IPS-18a (cell line): ENCODE measurements around the gene RASL11A.

ENCODE experiments used
- H3K27ac ChIP-seq: one replicate; pipeline ENCODE4 v1.5.1; 2013; ENCODE audit warnings: low read length
- H3K27me3 ChIP-seq: one replicate; pipeline ENCODE4 v1.6.1; 2013; ENCODE audit warnings: mild to moderate bottlenecking, low read length; ENCODE audit not compliant: control insufficient read depth, insufficient read depth
- H3K36me3 ChIP-seq: one replicate; pipeline ENCODE4 v1.6.1; 2013; ENCODE audit warnings: low read depth, low read length; ENCODE audit not compliant: control insufficient read depth
- H3K4me1 ChIP-seq: one replicate; pipeline ENCODE4 v1.6.1; 2013; ENCODE audit warnings: low read depth, low read length; ENCODE audit not compliant: control insufficient read depth
- H3K4me3 ChIP-seq: one replicate; pipeline ENCODE4 v1.5.1; 2013; ENCODE audit warnings: low read length
- H3K9ac ChIP-seq: one replicate; pipeline ENCODE4 v1.6.1; 2013; ENCODE audit warnings: mild to moderate bottlenecking, low read length, moderate library complexity
- H3K9me3 ChIP-seq: one replicate; pipeline ENCODE4 v1.6.1; 2013; ENCODE audit warnings: low read depth, low read length; ENCODE audit not compliant: control insufficient read depth

Gene RASL11A

GRCh38 chr13:27304099-27304498 is 33.5 kb downstream of the RASL11A start:
- H3K27ac ChIP-seq = no peak overlapping the region
- no peaks in the 10 kb centered on the region for H3K27me3 ChIP-seq
- H3K9ac ChIP-seq = no peak overlapping the region
- no peaks in the 10 kb centered on the region for H3K9me3 ChIP-seq
- H3K36me3 ChIP-seq = no peaks in the 10 kb centered on the region
- H3K4me3 ChIP-seq = no peak overlapping the region
- H3K4me1 ChIP-seq = no peaks in the 10 kb centered on the region

DNA sequence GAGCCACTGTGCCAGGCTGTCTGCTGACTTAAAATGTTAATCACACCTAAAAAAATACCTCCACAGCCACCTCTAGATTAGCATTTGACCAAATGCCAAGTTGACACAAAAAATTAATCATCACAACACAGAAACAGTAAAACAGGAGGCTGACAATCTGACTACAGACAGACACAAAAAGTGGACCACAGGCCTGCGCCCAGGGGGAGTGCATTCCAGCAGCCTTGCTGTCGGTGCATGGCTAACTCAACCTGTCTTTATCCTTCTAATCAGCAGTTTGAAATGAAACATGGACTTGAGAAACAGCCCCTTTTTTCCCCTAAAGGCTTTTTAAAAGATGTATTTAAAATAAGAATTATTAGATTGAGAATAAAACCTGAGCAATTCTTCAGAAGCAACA is 34.0 kb downstream of the RASL11A start:
- Histone ChIP-seq H3K36me3 (no peaks in the 10 kb centered on the region), H3K4me1 (no peaks in the 10 kb centered on the region), H3K27me3 (no peaks in the 10 kb centered on the region), H3K27ac (no peak overlapping the region), H3K4me3 (no peak overlapping the region), H3K9me3 (no peaks in the 10 kb centered on the region), H3K9ac (no peak overlapping the region)

DNA sequence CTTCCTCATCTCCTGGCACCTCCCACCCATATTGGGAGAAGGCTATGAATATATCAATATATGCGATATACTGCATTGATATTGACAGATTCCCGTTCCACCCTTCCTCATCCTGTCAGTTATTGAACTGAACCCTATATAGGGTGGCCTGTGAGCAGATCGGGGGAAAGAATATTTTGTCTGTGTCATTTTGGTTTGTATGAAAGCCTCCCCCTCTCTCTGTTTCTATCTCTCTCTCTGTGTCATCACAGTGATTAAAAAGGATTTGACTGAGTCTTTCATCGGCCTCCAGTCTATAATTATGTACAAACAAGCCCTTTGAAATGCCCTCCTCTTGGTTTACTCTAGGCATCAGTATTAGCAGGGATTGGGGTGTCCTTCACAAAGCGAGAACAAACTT is 35.7 kb downstream of the RASL11A start:
- Histone ChIP-seq H3K27me3 (no peaks in the 10 kb centered on the region), H3K4me3 (no peak overlapping the region), H3K9ac (no peak overlapping the region), H3K36me3 (no peaks in the 10 kb centered on the region), H3K4me1 (peaks cover 3% of the 10 kb centered on the region), H3K27ac (no peak overlapping the region), H3K9me3 (no peaks in the 10 kb centered on the region)

DNA sequence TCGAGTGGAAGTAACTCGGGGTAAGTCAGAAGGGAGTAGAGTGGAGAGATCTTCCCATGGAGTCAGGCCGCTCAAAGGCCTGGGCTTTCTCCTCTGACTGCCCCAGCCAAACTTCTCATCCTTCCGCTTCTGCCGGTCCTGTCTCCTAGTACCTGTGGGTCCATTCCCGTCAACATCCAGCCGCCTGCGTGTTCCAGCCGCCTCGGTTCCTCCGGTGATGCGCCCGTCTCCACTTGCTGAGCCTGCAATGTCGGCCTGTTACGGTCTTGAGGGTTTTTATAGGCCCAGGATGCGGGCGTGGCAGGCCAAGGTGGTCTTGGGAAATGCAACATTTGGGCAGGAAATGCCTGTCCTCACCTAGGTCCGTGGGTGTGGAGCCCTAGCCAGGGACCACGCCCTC is 38.3 kb downstream of the RASL11A start:
- H3K4me3 ChIP-seq = no peak overlapping the region
- H3K4me1 ChIP-seq = peaks cover 3% of the 10 kb centered on the region
- no peak overlapping the region for H3K9ac ChIP-seq
- H3K27me3 ChIP-seq = no peaks in the 10 kb centered on the region
- H3K9me3 ChIP-seq = no peaks in the 10 kb centered on the region
- H3K27ac ChIP-seq = no peak overlapping the region
- no peaks in the 10 kb centered on the region for H3K36me3 ChIP-seq

- peaks cover 3% of the 10 kb centered on the region for H3K4me1 ChIP-seq
- H3K9ac ChIP-seq = no peak overlapping the region
- no peaks in the 10 kb centered on the region for H3K9me3 ChIP-seq
- H3K36me3 ChIP-seq = no peaks in the 10 kb centered on the region
- H3K27me3 ChIP-seq = no peaks in the 10 kb centered on the region
- H3K4me3 ChIP-seq = no peak overlapping the region
- no peak overlapping the region for H3K27ac ChIP-seq
Observed at GRCh38 chr13:27309401-27309958, 38.9 kb downstream of the RASL11A start.

GRCh38 chr13:27309967-27310598 is 39.5 kb downstream of the RASL11A start:
- no peak overlapping the region for H3K27ac ChIP-seq
- no peaks in the 10 kb centered on the region for H3K36me3 ChIP-seq
- no peaks in the 10 kb centered on the region for H3K9me3 ChIP-seq
- no peak overlapping the region for H3K9ac ChIP-seq
- no peaks in the 10 kb centered on the region for H3K27me3 ChIP-seq
- H3K4me1 ChIP-seq = peaks cover 3% of the 10 kb centered on the region
- H3K4me3 ChIP-seq = no peak overlapping the region

DNA sequence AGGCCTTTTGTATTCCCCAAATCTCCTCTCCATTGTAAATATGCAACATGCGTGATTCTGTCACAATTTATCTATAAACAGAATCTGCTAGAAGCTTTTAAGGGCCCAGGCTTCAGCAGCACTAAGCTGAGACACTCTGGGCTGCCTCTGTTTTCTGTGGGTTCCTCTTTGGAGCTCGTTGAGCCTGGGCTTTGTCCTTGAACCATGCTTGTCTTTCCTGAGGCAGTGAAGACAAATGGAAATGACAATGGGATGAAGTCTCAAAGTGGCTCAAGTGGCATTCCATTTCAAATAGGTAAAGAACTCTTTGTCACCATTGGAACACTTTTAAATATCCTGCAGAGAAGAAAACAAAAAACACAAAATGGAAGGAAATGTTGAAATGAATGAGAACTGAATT is 40.3 kb downstream of the RASL11A start:
- Histone ChIP-seq H3K36me3 (no peaks in the 10 kb centered on the region), H3K27ac (no peak overlapping the region), H3K4me1 (peaks cover 3% of the 10 kb centered on the region), H3K4me3 (no peak overlapping the region), H3K9me3 (no peaks in the 10 kb centered on the region), H3K27me3 (no peaks in the 10 kb centered on the region), H3K9ac (no peak overlapping the region)

DNA sequence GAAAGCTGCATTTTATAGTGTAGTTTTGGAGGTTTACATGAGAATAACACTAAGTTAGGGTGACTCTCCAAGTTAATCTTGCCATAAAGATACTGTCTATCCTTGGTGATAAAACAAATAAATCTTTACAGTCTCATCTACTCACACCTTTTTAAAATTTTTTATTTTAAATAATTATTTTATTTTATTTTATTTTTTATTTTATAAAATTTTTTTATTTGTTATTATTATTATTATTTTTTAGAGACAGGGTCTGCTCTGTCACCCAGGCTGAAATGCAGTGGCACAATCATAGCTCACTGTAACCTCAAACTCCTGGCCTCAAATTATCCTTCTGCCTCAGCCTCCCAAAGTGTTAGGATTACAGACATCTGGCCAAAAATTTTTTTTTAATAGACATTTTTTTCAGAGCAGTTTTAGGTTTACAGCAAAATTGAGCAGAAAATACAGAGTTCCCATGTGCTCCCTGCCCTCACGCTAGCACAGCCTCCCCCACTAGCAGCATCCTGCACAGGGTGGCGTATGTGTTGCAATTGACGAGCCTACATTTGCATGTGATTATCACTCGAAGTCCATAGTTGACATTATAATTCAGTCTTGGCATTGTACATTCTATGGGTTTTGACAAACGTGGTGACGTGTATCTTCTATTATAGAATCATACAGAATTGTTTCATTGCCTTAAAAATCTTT is 41.0 kb downstream of the RASL11A start:
- H3K36me3 ChIP-seq = no peaks in the 10 kb centered on the region
- no peak overlapping the region for H3K27ac ChIP-seq
- H3K9ac ChIP-seq = no peak overlapping the region
- H3K4me1 ChIP-seq = peaks cover 3% of the 10 kb centered on the region
- no peaks in the 10 kb centered on the region for H3K27me3 ChIP-seq
- no peaks in the 10 kb centered on the region for H3K9me3 ChIP-seq
- no peak overlapping the region for H3K4me3 ChIP-seq

DNA sequence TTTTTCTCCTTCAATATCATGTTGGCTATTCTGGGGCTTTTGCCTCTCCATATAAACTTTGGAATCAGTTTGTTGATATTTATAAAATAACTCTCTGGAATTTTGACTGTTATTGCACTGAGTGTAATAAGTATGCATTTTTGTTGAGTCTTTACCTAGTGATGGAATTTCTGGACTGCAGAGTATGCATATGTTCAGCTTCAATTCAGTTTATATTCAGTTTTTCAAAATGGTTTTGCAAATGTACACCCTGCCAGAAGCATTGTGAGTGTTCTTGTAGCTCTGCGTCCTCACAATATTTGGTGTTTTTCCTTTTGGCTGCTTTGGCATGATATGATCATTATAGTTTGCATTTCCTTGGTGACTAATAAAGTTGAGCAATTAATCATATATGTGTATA is 43.1 kb downstream of the RASL11A start:
- Histone ChIP-seq H3K4me1 (peaks cover 3% of the 10 kb centered on the region), H3K9ac (no peak overlapping the region), H3K27ac (no peak overlapping the region), H3K27me3 (no peaks in the 10 kb centered on the region), H3K9me3 (no peaks in the 10 kb centered on the region), H3K36me3 (no peaks in the 10 kb centered on the region), H3K4me3 (no peak overlapping the region)

DNA sequence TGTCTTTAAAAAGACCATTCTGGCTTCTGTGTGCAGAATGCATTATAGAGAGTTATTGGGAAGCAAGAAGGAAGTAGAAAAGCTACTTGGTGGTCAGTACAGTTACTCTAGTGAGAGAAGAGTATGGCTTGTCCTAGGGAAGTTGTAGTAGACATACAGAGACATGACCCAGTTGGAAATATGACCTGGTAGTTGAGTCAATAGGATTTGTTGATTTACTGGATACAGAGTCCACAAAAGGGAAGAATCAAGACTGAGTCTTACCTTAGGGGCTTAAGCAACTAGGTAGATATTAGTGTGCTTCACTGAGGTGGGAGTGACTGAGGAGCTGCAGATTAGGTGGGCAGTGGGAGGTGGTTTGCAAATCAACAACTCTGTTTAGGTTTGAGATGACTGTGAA is 48.8 kb downstream of the RASL11A start:
- no peak overlapping the region for H3K4me3 ChIP-seq
- no peaks in the 10 kb centered on the region for H3K9me3 ChIP-seq
- no peaks in the 10 kb centered on the region for H3K36me3 ChIP-seq
- no peak overlapping the region for H3K27ac ChIP-seq
- no peak overlapping the region for H3K9ac ChIP-seq
- H3K27me3 ChIP-seq = no peaks in the 10 kb centered on the region
- H3K4me1 ChIP-seq = no peaks in the 10 kb centered on the region

DNA sequence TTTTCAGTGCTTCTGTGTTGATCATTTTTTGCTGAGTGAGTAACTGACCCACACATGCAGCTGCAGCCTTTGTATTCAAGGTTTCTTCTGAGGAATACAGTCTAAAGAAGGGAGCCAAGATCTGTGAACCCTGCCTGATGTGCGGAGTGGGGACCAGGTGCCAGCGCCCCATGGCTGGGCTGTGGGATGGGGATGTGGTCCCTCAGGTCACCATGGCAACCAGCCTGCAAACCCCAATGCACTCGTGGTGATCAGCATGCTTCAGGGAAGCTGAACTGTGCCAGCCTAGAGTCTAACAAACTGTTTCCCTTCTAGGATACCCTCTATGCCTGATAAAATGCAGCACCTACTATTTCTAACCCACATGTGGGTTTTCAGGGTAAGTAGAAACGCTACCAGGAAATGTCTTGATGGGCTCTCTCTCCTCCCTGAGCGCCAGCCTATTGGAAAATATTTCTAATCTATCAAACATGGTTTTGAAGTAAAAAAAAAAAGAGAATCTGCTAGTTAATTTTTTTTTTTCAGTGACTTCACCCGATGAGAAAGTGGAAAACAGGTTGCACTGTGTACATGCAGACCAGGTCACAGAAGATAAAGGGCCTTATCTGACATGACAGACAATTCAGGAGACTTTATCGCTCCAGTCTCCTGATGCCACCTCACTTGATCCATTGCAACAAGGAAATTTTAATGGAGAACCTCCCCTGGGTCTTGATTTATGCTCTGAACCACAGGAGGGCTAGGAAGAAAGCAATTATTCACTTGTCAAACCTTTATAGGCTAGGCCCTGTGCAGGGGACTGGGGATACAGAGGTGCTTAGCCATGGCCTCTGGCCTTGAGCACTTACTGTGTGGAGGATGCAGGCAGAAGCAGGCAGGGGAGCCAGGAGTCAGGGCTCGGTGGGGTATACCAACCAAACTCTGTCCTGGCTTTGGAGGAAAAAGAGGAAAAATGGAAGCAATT is 51.1 kb downstream of the RASL11A start:
- Histone ChIP-seq H3K9ac (no peak overlapping the region), H3K36me3 (no peaks in the 10 kb centered on the region), H3K4me1 (no peaks in the 10 kb centered on the region), H3K27ac (no peak overlapping the region), H3K9me3 (no peaks in the 10 kb centered on the region), H3K4me3 (no peak overlapping the region), H3K27me3 (no peaks in the 10 kb centered on the region)
